GM12874 (cell line): ENCODE measurements around the gene PITRM1.

Experiments used
- CTCF ChIP-seq: IDR thresholded peaks from 2 replicates; pipeline ENCODE4 v1.5.1; 2011; ENCODE audit warnings: low read depth, mild to moderate bottlenecking, control low read depth, low read length, moderate library complexity; ENCODE audit not compliant: insufficient read depth

PITRM1 gene

GRCh38 chr10:3201796-3202195 is 29.2 kb upstream of the PITRM1 start:
- no peak for TF ChIP-seq CTCF

- TF ChIP-seq CTCF = no peak
Observed at GRCh38 chr10:3199488-3199887, 26.9 kb upstream of the PITRM1 start.

GRCh38 chr10:3198900-3199299 is 26.3 kb upstream of the PITRM1 start:
- TF ChIP-seq CTCF = no peak

- TF ChIP-seq CTCF = peak; percentile 71
Observed at GRCh38 chr10:3197348-3198003, 24.9 kb upstream of the PITRM1 start.

- no peak for TF ChIP-seq CTCF
Observed at GRCh38 chr10:3196958-3197347, 24.4 kb upstream of the PITRM1 start.

- no peak for TF ChIP-seq CTCF
Observed at GRCh38 chr10:3196482-3196881, 23.9 kb upstream of the PITRM1 start.

- no peak for TF ChIP-seq CTCF
Observed at GRCh38 chr10:3195726-3196125, 23.1 kb upstream of the PITRM1 start.
